Cardiac muscle cell (in vitro differentiated cells and primary cell): ENCODE data around the gene FBXO10. TPM values are rescaled to one million over a fixed set of nuclear protein-coding genes. Genes with fewer than 3 reads are reported as not detected.
"Not testable (repeated sequence)": the region's sequence is repeated elsewhere in the genome, so short reads cannot be mapped to it uniquely, and the experiment has no call there.

Source experiments
- DNase-seq, 2 donors: peaks; one replicate each; pipeline versions ENCODE4 v3.0.0 to v3.0.0-alpha.2; 2010 to 2017; ENCODE audit warnings: low read depth in 1 of 2, low spot score in 1 of 2
- H3K27ac ChIP-seq: fragments of 200-600 bp; sonication (generic); 2 replicates; pipeline ENCODE4 v1.5.1; 2016
- H3K27me3 ChIP-seq: fragments of 200-600 bp; sonication (generic); 2 replicates; pipeline ENCODE4 v1.6.0; 2016; ENCODE audit warnings: control low read depth
- H3K36me3 ChIP-seq: fragments of 200-600 bp; sonication (generic); 2 replicates; pipeline ENCODE4 v1.5.1; 2016; ENCODE audit warnings: control low read depth
- H3K4me1 ChIP-seq: fragments of 200-600 bp; sonication (generic); 2 replicates; pipeline ENCODE4 v1.8.1; 2017; ENCODE audit warnings: low read depth, mild to moderate bottlenecking, mixed run types
- H3K4me3 ChIP-seq: fragments of 200-600 bp; sonication (generic); 2 replicates; pipeline ENCODE4 v1.5.1; 2016; ENCODE audit warnings: mild to moderate bottlenecking
- H3K9me3 ChIP-seq: fragments of 200-600 bp; sonication (generic); 2 replicates; pipeline ENCODE4 v1.5.1; 2017; ENCODE audit warnings: low read depth, mild to moderate bottlenecking, control low read depth
- CTCF ChIP-seq: IDR thresholded peaks from 2 replicates; pipeline ENCODE4 v1.5.1; 2012; ENCODE audit warnings: low read depth, mild to moderate bottlenecking, low read length
- polyA plus RNA-seq: library from polyadenylated mRNA; unstranded; fragments of >200 nt; fragmentation: Nextera tagmentation; extraction: Ambion mirVana; gene quantifications from 2 replicates; pipeline ENCODE4 v1.2.1, GENCODE V29; 2016
- total RNA-seq: library from RNA; depleted of rRNA; stranded (reverse); fragments of >200 nt; gene quantifications from 2 replicates; pipeline ENCODE4 v1.2.3, GENCODE V29; 2016

Gene FBXO10
- total and polyA plus RNA-seq, 2 experiments from 2014 or later, result 10.6 to 19.8 TPM

DNA sequence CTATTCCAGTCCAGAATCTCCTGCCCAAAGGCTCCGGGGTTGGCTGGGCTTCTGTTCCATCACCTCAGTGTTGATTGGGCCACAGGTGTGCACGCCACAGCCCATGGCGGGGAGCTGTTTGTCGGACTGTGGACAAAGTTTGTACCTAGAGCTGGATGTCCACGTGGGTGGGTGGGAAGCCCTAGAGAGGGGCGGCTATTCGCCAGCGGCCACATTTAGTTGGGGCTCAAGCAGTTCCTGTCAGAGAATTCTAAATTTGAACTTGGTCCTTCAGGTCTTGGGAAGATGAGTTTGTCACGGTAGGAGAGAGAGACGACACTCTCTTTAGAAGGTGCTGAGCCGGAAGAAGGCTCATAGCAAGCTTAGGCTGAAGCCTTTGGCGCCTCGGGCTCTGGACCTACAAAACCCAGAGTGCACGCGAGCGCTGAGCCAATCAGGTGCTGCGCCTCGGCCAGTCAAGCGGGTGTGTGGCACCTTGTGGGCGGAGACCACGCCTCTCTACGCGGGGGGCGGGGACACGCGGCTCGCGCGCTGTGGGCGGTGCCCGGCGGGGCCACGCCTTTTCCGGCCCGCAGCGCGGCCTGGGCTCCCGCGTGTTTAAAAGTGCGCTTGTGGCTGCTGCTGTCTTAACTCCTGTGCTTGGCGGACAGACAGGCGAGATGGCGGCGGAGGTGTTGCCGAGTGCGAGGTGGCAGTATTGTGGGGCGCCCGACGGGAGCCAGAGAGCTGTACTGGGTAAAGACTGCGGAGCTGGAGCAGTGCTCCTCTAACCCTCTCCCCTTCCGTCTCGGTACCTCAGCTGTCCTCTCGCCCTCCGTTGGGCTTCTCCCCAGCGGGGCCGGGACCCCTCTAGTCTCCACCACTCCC lies 90.6 kb downstream of the FBXO10 start, which contains the start of gene POLR1E:
Gene POLR1E (plus strand): TSS at position 560 of the 867 bp plus-strand sequence. CDS start 100 bp downstream, at position 660.
- Histone ChIP-seq H3K4me1 (no peaks in the 10 kb centered on the region), H3K4me3 (peak within 1 kb of the TSS; percentile 55), H3K9me3 (no peaks in the 10 kb centered on the region), H3K27me3 (no peaks in the 10 kb centered on the region), H3K27ac (peak within 1 kb of the TSS; percentile 2), H3K36me3 (peaks cover 7% of the 10 kb centered on the region)
- TF ChIP-seq CTCF, result no peak
- DNase-seq, result peak; percentile 96 to 97

- TF ChIP-seq CTCF, result no peak
- H3K36me3 ChIP-seq, result no peaks in the 10 kb centered on the region
- H3K4me3 ChIP-seq, result no peak overlapping the region
These were observed 95.4 kb downstream of the FBXO10 start for GRCh38 chr9:37480759-37481158.

DNA sequence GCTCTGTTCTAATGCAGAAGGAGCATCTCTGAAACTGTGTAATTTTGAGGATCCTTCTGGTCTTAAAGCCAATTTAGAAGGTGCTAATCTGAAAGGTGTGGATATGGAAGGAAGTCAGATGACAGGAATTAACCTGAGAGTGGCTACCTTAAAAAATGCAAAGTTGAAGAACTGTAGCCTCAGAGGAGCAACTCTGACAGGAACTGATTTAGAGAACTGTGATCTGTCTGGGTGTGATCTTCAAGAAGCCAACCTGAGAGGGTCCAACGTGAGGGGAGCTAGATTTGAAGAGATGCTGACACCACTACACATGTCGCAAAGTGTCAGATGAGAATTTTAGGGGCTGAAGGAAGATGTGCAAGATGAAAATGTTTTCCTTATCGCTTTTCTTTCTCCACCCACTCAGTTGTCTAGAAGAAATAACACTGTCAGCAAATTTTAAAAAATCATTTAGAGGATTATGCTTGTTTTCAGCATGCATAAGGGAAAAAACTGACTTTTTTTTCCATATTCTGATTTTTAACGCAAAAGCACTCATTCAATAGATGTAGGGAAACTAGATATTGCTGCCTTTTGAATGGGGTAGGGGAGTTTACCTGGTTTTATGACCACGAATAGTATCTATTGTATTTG lies 98.1 kb downstream of the FBXO10 start:
- H3K4me3 ChIP-seq, H3K36me3 ChIP-seq, H3K27me3 ChIP-seq, H3K27ac ChIP-seq, H3K9me3 ChIP-seq, H3K4me1 ChIP-seq, DNase-seq: not testable (repeated sequence)

More at GRCh38 chr9:37480759-37481158, 95.4 kb downstream of the FBXO10 start:
- Histone ChIP-seq H3K27ac (no peak overlapping the region), H3K9me3 (no peaks in the 10 kb centered on the region), H3K4me1 (no peaks in the 10 kb centered on the region), H3K27me3 (no peaks in the 10 kb centered on the region)
- DNase-seq, result no peak

GRCh38 chr9:37477443-37477842 lies 98.7 kb downstream of the FBXO10 start:
- not testable (repeated sequence) for H3K4me3 ChIP-seq, H3K9me3 ChIP-seq, H3K4me1 ChIP-seq, H3K27ac ChIP-seq, DNase-seq, H3K27me3 ChIP-seq, H3K36me3 ChIP-seq

DNA sequence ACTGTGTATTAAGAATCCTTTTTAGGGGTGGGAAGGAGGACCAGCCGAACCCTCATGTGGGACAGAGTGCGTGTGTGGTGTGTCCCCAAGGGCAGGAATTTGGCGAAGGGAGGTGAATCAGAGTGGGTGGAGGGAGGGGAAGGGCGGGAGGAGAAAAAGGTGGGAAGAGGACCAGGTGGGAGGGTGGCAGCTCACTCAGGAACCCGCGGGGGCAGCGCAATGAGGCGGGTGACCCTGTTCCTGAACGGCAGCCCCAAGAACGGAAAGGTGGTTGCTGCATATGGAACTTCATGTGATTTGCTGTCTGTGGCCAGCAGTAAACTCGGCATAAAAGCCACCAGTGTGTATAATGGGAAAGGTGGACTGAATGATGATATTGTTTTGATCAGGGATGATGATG lies 99.2 kb downstream of the FBXO10 start:
- Histone ChIP-seq H3K27me3 (no peaks in the 10 kb centered on the region), H3K4me3 (no peak overlapping the region), H3K4me1 (peaks cover 8% of the 10 kb centered on the region), H3K27ac (no peak overlapping the region), H3K9me3 (no peaks in the 10 kb centered on the region), H3K36me3 (no peaks in the 10 kb centered on the region)
- TF ChIP-seq CTCF, result no peak
- no peak for DNase-seq

- Histone ChIP-seq H3K27ac (no peak overlapping the region), H3K4me1 (peaks cover 8% of the 10 kb centered on the region), H3K4me3 (no peak overlapping the region), H3K9me3 (no peaks in the 10 kb centered on the region), H3K36me3 (no peaks in the 10 kb centered on the region), H3K27me3 (no peaks in the 10 kb centered on the region)
- no peak for DNase-seq
- TF ChIP-seq CTCF, result no peak
These were observed 101.7 kb downstream of the FBXO10 start for GRCh38 chr9:37474438-37474837.

DNA sequence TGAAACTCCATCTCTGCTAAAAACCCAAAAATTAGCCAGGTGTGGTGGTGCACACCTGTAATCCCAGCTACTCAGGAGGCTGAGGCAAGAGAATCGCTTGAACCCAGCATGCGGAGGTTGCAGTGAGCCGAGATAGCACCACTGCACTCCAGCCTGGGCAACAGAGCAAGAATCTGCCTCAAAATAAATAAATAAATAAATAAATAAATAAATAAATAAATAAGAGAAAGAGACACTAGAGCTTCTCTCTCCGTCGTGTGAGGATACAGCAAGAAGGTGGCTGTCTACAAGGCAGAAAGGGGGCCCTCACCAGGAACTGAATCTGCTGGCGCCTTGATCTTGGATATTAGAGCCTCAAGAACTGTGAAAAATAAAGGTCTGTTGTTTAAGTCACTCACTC lies 102.2 kb downstream of the FBXO10 start:
- not testable (repeated sequence) for H3K36me3 ChIP-seq, H3K4me1 ChIP-seq, H3K27ac ChIP-seq, DNase-seq, H3K27me3 ChIP-seq, H3K9me3 ChIP-seq, H3K4me3 ChIP-seq
